Breast epithelium (tissue), 4 donors: ENCODE measurements around the gene GUCY1A2. TPM values are rescaled to one million over a fixed set of nuclear protein-coding genes. Genes with fewer than 3 reads are reported as not detected.

Experiments used
- DNase-seq, 2 donors: peaks; one replicate each; pipeline ENCODE4 v3.0.0-alpha.2; 2019; ENCODE audit warnings: low spot score in 2 of 2
- H3K27ac ChIP-seq, 2 donors: fragments of 200-600 bp; sonication (generic) in 1 of 2; one replicate each; pipeline ENCODE4 v1.5.1; 2016 to 2019; ENCODE audit warnings: mild to moderate bottlenecking in 1 of 2
- H3K27me3 ChIP-seq, 2 donors: fragments of 200-600 bp; sonication (generic) in 1 of 2; one replicate each; pipeline versions ENCODE4 v1.5.1 to v1.6.0; 2017 to 2019; ENCODE audit warnings: control low read depth in 1 of 2, mild to moderate bottlenecking in 1 of 2
- H3K36me3 ChIP-seq: fragments of 200-600 bp; one replicate; pipeline ENCODE4 v1.5.1; 2019
- H3K4me1 ChIP-seq, 2 donors: fragments of 200-600 bp; sonication (generic); one replicate each; pipeline ENCODE4 v1.5.1; 2016 to 2019; ENCODE audit warnings: control low read depth in 1 of 2
- H3K4me3 ChIP-seq, 3 donors: fragments of 200-600 bp; sonication (generic); 1 replicate in 2 of 3; 2 replicates in 1 of 3; pipeline ENCODE4 v1.5.1; 2016 to 2019; ENCODE audit warnings: mild to moderate bottlenecking in 3 of 3, moderate library complexity in 2 of 3
- H3K9me3 ChIP-seq, 2 donors: fragments of 200-600 bp; sonication (generic) in 1 of 2; one replicate each; pipeline ENCODE4 v1.5.1; 2016 to 2019; ENCODE audit warnings: control low read depth in 1 of 2
- POLR2A ChIP-seq: fragments of 450-650 bp; IDR thresholded peaks from one replicate; pipeline ENCODE4 v1.6.1; 2016; ENCODE audit warnings: antibody characterized with exemption, mild to moderate bottlenecking, moderate library complexity
- POLR2AphosphoS5 ChIP-seq, 3 donors: sonication (generic); formaldehyde crosslinking; IDR thresholded peaks; one replicate each; pipeline ENCODE4 v1.6.1; 2017; ENCODE audit warnings: antibody characterized with exemption in 3 of 3
- intact Hi-C: fragments of 100-400 bp; cut with DNase I; formaldehyde crosslinking; loops from one replicate; pipeline ENCODE4 v1.15.1; 2023; ENCODE audit warnings: low total_unique reads
- total RNA-seq, 3 donors: library from RNA; depleted of rRNA; stranded (reverse); fragments of >200 nt; gene quantifications; one replicate each; pipeline ENCODE4 v1.1.0, GENCODE V29; 2016
- TF ChIP-seq, protein P1 (sequence below), 3 donors: fragments of 450-650 bp; IDR thresholded peaks; one replicate each; pipeline ENCODE4 v1.5.1; 2016 to 2017; ENCODE audit warnings: antibody characterized with exemption in 3 of 3, mild to moderate bottlenecking in 3 of 3, moderate library complexity in 3 of 3

Gene GUCY1A2
- total RNA-seq, 3 donors from 2014 or later, result 3.2 to 5.3 (median 4.9) TPM

- intact Hi-C loops, result no loop called here
- Histone ChIP-seq H3K27me3 (no peaks in the 10 kb centered on the region), H3K9me3 (no peaks in the 10 kb centered on the region), H3K36me3 (no peaks in the 10 kb centered on the region), H3K27ac (no peak overlapping the region), H3K4me3 (no peak overlapping the region), H3K4me1 (no peaks in the 10 kb centered on the region)
- TF ChIP-seq POLR2AphosphoS5 (IDR thresholded peaks at IDR 0.05) (no peak), POLR2A (no peak)
- TF ChIP-seq, protein P1, sequence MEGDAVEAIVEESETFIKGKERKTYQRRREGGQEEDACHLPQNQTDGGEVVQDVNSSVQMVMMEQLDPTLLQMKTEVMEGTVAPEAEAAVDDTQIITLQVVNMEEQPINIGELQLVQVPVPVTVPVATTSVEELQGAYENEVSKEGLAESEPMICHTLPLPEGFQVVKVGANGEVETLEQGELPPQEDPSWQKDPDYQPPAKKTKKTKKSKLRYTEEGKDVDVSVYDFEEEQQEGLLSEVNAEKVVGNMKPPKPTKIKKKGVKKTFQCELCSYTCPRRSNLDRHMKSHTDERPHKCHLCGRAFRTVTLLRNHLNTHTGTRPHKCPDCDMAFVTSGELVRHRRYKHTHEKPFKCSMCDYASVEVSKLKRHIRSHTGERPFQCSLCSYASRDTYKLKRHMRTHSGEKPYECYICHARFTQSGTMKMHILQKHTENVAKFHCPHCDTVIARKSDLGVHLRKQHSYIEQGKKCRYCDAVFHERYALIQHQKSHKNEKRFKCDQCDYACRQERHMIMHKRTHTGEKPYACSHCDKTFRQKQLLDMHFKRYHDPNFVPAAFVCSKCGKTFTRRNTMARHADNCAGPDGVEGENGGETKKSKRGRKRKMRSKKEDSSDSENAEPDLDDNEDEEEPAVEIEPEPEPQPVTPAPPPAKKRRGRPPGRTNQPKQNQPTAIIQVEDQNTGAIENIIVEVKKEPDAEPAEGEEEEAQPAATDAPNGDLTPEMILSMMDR (IDR thresholded peaks at IDR 0.05), result no peak
- no peak for DNase-seq
These were observed 270.2 kb downstream of the GUCY1A2 start for GRCh38 chr11:106748059-106748458.

GRCh38 chr11:106745941-106746340 is 272.3 kb downstream of the GUCY1A2 start:
- Histone ChIP-seq H3K36me3 (no peaks in the 10 kb centered on the region), H3K9me3 (no peaks in the 10 kb centered on the region), H3K4me1 (no peaks in the 10 kb centered on the region), H3K4me3 (no peak overlapping the region), H3K27ac (no peak overlapping the region), H3K27me3 (no peaks in the 10 kb centered on the region)
- TF ChIP-seq POLR2AphosphoS5 (IDR thresholded peaks at IDR 0.05) (no peak), POLR2A (no peak)
- TF ChIP-seq, protein P1 (IDR thresholded peaks at IDR 0.05), result no peak
- intact Hi-C loops, result no loop called here
- no peak for DNase-seq

- Histone ChIP-seq H3K27ac (no peak overlapping the region), H3K9me3 (no peaks in the 10 kb centered on the region), H3K27me3 (no peaks in the 10 kb centered on the region), H3K36me3 (no peaks in the 10 kb centered on the region), H3K4me3 (no peak overlapping the region), H3K4me1 (no peaks in the 10 kb centered on the region)
- intact Hi-C loops, result no loop called here
- no peak for TF ChIP-seq POLR2AphosphoS5 (IDR thresholded peaks at IDR 0.05)
- TF ChIP-seq, protein P1 (IDR thresholded peaks at IDR 0.05), result no peak
- no peak for TF ChIP-seq POLR2A
- no peak for DNase-seq
These were observed 284.6 kb downstream of the GUCY1A2 start for GRCh38 chr11:106733635-106734034.

GRCh38 chr11:106728859-106729258 is 289.4 kb downstream of the GUCY1A2 start:
- intact Hi-C loops, result no loop called here
- no peaks in the 10 kb centered on the region for H3K36me3 ChIP-seq
- TF ChIP-seq, protein P1 (IDR thresholded peaks at IDR 0.05), result no peak
- TF ChIP-seq POLR2A (no peak), POLR2AphosphoS5 (IDR thresholded peaks at IDR 0.05) (no peak)

DNA sequence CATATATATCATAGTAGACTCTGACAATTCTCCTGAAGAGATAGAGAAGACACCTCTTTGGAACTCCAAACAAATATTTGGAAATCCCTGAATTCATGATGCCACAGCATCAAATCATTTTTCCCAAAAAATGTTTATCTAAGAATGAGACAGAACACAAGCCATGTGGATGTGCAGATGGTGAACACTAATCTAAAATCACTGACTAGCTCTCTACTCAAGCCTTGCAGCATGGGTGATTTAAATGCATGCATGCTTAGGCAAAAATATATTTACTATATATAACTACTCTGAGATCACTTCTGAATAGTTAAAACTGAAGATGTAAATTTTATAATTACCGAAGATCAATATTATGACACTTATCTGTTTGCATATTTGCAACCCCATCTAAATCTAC is 289.9 kb downstream of the GUCY1A2 start:
- no peak overlapping the region for H3K27ac ChIP-seq
- no peaks in the 10 kb centered on the region for H3K36me3 ChIP-seq
- no peaks in the 10 kb centered on the region for H3K27me3 ChIP-seq
- no peaks in the 10 kb centered on the region for H3K9me3 ChIP-seq
- no peaks in the 10 kb centered on the region for H3K4me1 ChIP-seq
- TF ChIP-seq POLR2AphosphoS5 (IDR thresholded peaks at IDR 0.05), result no peak
- TF ChIP-seq, protein P1 (IDR thresholded peaks at IDR 0.05), result no peak
- TF ChIP-seq POLR2A, result no peak
- intact Hi-C loops, result no loop called here
- no peak overlapping the region for H3K4me3 ChIP-seq
- DNase-seq, result no peak

More at GRCh38 chr11:106728859-106729258, 289.4 kb downstream of the GUCY1A2 start:
- H3K4me3 ChIP-seq, result no peak overlapping the region
- no peaks in the 10 kb centered on the region for H3K9me3 ChIP-seq
- H3K27ac ChIP-seq, result no peak overlapping the region
- no peaks in the 10 kb centered on the region for H3K27me3 ChIP-seq
- DNase-seq, result no peak
- H3K4me1 ChIP-seq, result no peaks in the 10 kb centered on the region
